Upper lobe of left lung (tissue), 4 donors: ENCODE data around the gene NPC1.

Source experiments
- POLR2A ChIP-seq, 4 donors: fragments of 450-650 bp; IDR thresholded peaks; one replicate each; pipeline ENCODE4 v1.5.1; 2016 to 2017; ENCODE audit warnings: antibody characterized with exemption in 4 of 4, mild to moderate bottlenecking in 2 of 4
- POLR2AphosphoS5 ChIP-seq, 2 donors: sonication (generic); formaldehyde crosslinking; IDR thresholded peaks; one replicate each; pipeline ENCODE4 v1.5.1; 2017; ENCODE audit warnings: antibody characterized with exemption in 2 of 2
- TF ChIP-seq, protein P1 (sequence below), 6 experiments: fragments of 450-650 bp in 4 of 6; fragments of 200-600 bp in 2 of 6; sonication (generic) in 2 of 6; IDR thresholded peaks; one replicate each; pipeline ENCODE4 v1.5.1; 2016 to 2019; ENCODE audit warnings: antibody characterized with exemption in 6 of 6

DNA sequence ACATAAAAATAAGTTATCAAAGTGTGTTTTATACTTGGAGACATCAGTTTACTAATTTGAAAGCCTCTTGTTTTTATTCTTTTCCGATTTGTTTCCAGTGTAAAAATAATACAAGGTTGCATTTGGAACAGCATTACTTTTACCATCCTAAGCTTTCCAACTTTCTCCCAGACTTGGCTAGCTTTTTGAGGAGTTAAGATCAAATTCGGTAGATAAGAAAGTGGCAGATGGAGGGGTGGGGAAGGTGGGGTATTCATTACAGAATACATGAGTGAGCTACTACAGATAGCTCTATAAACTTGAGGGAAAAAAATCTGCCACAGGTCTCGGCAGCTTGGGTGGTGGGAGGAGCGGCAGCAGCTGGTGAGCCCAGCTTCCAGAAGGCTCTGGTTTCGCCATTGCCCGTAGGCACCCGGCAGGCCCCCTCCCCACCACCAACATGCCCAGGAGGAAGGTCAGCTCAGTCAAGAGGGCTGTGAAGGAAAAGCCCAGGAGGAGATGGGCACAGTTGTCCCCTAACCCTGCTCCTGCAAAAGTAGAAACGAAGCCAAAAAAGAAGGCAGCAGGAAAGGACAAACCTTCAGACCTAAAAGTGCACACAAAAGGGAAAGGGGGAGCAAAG, 101.6 kb downstream of the NPC1 start:
- TF ChIP-seq POLR2A (IDR thresholded peaks at IDR 0.05) (no peak), POLR2AphosphoS5 (IDR thresholded peaks at IDR 0.05) (no peak)
- TF ChIP-seq, protein P1, sequence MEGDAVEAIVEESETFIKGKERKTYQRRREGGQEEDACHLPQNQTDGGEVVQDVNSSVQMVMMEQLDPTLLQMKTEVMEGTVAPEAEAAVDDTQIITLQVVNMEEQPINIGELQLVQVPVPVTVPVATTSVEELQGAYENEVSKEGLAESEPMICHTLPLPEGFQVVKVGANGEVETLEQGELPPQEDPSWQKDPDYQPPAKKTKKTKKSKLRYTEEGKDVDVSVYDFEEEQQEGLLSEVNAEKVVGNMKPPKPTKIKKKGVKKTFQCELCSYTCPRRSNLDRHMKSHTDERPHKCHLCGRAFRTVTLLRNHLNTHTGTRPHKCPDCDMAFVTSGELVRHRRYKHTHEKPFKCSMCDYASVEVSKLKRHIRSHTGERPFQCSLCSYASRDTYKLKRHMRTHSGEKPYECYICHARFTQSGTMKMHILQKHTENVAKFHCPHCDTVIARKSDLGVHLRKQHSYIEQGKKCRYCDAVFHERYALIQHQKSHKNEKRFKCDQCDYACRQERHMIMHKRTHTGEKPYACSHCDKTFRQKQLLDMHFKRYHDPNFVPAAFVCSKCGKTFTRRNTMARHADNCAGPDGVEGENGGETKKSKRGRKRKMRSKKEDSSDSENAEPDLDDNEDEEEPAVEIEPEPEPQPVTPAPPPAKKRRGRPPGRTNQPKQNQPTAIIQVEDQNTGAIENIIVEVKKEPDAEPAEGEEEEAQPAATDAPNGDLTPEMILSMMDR (IDR thresholded peaks at IDR 0.05) = no peak
